GM18907 (cell line): ENCODE results near the gene BBLN.
"Not testable (repeated sequence)": the region's sequence is repeated elsewhere in the genome, so short reads cannot be mapped to it uniquely, and the experiment has no call there.

Experiments used
- ATAC-seq: cut with Tn5 transposase; IDR thresholded peaks from one replicate; pipeline ENCODE4 v1.9.1; 2021; ENCODE audit warnings: mild to moderate bottlenecking, moderate library complexity; ENCODE audit not compliant: unreplicated experiment

Gene BBLN

DNA sequence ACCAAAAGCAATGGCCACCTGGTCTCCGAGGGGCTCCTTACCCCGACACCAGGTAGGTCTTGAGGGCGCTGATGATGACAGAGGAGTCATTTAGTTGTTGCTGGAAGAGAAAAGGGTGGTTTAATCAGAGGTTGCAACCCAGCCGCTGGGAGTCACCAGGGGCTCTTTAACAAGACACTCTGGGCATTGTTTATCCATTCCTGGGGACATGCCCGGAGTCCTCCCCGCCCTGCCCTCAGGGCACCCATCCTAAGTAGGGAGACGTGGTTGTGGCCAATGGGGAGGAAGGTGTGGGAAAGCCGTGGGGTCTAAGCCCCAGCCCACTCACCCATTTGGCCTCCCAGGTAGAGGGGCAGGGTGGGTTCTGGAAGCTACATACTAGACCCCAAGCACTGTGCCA is 35.6 kb upstream of the BBLN start:
- no peak for ATAC-seq

DNA sequence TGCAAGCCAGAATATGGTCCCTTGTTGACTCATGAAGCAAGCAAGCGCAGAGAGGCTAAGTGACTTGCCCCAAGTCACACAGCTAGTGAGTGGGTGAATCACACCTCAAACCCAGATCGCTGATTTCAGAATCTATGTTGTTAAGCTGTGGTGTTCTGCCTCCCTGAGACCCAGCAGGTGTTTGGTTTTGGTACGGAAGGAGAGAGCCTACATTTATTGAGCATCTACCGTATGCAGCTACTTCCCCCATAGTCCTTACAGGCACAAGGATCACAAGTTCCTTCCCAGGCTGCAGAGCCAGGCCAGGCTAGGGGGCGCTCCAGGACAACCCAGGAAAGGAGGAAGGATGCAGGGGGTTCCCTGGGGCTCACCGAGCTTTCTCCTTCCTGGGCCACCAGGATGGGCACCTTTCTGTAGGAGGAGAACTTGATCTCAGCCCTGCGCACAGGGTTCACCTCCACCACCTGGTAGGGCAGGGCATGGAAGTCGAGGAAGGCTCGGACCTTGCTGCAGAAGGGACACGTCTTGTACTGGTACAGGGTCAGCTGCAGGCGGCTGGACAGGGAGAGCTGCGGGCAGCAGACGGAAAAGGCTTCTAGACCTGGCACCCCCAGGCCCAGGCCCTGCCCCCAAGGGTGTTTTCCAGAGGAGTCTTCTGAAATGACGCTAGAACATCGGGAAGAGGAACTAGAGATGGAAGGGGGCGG is 35.0 kb upstream of the BBLN start:
- no peak for ATAC-seq

DNA sequence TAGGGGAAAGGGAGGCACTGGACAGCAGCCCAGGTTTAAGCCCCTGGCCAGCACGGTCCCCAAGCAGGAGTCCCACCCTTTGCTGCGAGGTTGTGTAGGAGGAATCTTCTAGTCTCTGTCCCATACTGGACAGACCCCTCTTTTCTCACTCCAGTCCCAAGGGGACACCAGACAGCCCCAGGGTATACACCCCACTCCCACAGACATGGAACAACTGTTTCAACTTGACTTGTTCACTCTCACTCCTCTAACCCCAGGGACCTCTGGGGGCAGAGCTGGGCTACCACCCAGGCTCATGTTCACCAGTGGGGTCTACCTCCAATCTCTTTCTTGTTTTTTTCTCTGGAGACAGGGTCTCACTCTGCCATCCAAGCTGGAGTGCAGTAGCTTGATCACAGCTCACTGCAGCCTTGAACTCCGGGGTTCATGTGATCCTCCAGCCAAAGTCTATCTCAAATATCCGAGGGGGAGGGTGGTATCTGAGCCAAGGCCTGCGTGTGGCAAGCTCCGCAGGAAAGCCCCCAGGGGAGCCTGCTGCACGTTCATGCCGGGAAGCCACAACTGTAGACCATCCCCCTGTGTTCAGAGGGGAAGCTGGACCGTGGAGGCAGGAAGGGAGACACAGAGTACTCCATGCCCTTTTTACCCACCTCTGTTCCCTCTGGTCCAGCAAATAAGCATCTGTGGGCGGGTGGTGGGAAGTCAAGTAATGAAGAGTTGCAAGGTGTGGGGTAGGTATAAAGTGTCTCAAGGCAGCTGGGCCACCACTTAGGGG is 34.3 kb upstream of the BBLN start:
- ATAC-seq = no peak

DNA sequence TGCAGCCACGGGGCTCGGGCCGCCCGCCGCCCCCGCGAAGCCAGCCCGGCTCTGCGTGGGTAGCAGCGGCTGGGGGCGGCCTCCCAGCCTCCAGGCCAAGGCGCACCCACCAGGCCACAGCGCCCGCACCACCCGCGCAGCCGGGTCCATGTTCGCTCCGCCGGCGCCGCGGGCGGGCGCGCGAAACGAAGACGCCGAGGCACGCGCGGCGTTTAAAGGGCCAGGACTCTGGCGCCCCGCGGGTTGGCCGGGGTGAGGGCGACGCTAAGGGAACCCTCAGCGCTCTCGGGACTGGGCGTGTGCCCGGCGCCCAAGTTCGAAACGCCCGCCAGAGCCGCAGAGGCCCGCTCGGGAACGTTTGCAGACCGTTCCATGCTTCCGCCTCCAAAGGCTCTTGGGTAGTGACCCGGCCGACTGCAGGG is 32.5 kb upstream of the BBLN start, which contains the start of gene PTGES2:
Gene PTGES2, minus strand, starts transcription at position 162 of the 422 bp plus-strand sequence. Its CDS starts 12 bp downstream, at position 150.
- peak; percentile 60 for ATAC-seq

DNA sequence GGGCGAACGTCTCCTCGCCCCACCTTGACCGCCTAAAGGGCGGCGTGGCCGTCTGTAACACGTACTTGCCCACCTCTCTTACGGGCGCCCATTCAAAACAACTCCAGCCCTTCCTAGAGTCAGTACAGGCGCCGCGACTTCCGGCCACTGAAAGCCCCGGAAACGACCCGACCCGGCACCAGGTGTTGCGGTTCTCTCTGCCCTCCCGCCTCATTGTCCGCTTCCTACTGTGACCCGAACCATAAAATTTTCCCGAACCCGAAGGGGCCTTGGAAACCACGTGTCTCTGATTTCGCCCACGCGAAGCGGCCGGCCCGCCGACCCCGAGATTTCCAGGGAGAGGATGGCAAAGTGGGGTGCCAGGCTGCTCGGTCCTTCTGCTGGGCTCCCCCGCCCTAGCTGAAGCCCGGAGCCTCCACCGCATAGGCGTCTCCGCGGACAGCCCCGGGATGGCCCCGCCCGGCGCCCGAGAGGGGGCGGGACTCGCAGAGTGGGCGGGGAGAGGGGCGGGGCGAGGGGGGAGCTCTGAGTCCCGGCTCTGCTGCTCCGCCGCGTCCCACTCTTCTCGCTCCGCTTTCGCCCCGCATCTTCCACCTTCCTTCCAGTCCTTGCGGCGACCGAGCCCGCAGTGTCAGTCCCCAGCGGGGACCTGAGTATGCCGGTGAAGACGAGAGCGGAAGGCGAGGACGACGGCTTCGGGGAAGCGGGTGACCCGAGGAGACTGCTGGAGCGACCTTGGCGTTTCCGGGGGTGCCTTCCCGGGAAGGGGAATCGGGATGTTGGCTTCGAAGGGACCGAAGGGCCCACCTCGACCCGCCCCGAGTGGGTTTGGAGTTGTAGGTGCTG is 31.9 kb upstream of the BBLN start:
- peak; percentile 69 for ATAC-seq

DNA sequence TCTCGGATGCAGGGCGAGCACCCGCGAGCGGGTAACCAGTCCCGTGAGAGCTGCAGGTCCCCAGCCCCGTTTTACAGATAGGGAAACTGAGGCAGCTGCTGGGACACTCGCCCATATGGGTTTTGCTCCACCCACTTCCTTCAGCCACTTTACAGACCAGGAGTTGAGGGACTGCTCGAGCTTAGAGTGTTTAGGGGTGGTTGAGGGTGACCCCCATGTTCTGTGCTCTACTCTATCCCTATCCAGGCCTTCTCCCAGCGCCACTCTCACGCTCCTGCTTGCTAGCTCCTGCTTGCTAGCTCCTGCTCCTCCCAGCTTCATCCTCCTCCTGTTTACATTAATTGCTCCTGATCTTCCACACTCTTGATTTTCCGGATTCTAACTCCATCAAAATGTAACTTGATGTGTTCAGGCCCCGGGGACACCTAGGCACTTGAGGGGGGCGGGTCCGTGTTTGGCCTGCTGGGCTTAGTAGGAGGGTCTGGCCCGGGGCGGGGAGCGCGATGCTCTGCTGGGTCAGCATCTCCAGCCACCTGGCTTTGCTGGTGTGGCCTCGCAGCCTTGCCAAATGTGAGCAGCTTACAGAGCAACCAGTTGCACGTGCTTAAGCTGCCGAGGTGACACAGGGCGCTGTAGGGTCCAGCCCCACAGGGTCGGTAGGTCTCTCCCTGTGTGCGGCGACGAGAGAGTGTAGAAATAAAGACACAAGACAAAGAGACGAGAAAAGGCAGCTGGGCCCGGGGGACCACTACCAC is 31.1 kb upstream of the BBLN start:
- ATAC-seq = no peak

DNA sequence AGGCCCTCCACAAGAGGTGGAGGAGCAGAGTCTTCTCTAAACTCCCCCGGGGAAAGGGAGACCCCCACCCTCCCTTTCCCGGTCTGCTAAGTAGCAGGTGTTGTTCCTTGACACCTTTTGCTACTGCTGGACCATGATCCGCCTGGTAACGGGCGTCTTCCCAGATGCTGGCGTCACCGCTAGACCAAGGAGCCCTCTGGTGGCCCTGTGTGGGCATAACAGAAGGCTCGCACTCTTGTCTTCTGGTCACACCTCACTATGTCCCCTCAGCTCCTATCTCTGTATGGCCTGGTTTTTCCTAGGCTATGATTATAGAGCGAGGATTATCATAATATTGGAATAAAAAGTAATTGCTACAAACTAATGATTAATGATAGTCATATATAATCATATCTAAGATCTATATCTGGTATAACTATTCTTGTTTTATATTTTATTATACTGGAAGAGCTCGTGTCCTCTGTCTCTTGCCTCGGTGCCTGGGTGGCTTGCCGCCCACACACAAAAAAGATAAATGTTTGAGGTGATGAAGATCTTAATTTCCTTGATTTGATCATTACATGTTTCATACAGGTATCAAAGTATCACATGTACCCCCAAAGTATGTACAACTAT is 30.0 kb upstream of the BBLN start:
- ATAC-seq = not testable (repeated sequence)

DNA sequence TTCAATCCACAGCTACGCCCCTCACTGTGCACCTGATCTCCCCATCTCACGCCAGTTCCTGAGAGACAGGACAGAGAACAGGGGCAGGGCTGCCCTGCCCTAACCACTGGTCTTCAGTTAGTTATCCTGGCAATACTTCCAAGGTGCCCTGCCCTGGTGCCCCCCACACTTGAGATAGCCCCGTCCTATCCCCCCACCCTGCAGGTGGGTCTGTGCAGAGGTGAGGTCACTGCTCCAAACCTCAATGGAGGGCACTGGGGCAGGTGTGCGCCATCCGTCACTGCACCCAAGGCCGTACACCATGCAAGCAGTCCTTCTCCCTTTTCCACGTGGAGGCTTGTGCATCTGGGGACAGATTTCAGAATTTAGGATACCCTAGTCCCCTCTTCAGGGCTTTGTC is 29.4 kb upstream of the BBLN start:
- not testable (repeated sequence) for ATAC-seq

DNA sequence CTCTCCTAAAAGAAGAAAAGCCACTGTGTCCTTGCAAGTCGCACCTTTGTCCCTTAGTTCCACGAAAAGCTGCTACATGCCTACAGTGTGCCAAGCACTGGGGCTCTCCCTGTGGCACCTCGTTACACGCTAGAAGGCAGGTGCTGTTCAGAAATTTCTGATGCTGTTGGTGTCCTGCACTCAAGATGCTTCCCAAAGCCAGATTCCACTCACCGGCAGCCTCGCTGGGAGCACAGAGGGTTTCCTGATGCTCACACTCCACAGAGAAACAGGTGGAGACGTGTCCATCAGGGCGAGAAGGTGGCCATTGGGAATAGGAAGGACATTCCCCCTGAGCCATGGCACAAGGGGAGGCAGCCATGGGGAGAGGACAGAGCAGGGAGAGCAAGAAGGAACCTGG is 28.7 kb upstream of the BBLN start:
- not testable (repeated sequence) for ATAC-seq

DNA sequence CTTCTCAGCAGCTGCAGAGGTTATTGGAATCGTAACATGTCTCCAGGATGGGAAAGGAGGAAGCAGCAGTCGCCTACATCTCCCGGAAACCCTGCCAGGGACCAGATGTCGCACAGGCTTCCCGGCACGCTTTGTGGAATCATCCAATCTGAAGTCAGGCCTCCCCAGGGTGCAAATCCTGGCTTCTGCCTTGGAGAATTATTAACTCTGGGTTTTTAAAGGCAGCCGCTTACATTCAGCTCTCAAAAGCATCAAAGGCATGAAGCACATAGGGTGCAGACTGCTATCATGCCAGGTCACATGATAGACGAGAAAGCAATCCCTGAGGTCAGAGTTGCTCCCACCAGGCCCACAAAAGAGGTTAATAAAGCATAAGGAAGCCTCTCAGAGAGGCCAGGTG is 27.9 kb upstream of the BBLN start:
- not testable (repeated sequence) for ATAC-seq

DNA sequence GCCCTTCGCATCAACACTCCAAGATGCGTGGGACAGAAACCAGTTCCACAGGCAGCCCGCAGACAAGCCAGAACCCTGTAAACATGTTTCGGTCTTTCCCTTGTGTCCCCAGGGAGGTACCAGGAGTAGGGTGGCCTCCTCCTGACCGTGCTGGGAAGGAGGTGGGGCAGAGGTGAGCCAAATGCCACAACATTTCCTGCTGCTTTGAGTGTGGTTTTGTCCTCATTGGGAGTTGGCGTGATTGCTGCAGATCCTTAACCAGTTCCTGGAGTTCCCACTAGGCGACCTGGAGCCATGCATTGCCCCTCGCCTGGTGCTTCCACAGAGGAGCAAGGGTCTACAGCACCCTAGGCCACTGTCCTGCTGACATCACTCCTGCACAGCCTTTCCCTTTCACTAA is 24.5 kb upstream of the BBLN start:
- ATAC-seq = not testable (repeated sequence)

DNA sequence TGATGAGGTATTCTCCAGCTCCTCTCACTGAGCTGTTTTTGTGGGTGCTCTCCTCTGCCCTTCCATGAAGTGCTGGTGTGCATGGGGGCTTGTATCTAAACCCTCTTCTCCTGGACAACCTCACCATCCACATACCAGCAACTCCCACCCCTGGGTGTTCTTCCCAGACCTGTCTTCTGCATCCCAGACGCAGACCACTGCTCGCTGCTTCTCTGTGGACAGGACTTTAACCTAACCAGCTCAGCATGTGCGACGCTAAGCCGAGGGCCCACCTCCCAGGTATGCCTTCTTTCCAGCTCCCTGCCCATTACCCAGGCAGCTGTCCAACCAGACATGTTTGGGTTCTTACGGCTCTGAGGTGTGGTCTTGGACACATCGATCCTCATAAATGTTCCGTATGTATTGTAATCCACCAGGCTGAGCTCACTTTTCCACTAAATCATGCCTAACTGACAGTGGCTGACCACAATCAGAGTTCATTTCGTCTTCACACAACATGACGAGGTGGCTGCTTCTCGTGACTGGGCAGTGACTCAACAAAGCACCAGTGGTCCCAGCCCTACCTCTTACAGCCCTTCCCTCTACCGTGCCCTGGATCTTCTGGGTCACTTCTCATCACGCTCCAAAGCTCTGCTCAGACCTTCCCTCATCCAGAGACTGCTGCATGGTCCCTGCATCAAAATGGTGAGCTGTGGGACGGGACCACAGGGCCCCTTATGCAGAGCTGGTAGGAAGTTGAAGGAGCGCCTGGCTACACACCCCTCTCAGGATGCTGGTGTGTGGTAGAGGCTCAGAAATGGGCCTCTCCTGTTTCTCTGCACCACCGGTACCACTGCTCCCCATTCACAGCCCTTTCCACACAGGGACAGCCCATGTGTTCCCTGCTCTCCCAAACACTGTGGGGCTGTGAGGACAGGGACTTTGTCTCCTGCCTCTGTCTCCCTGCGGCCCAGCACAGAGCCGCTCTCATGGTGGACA is 23.0 kb upstream of the BBLN start:
- ATAC-seq = no peak

DNA sequence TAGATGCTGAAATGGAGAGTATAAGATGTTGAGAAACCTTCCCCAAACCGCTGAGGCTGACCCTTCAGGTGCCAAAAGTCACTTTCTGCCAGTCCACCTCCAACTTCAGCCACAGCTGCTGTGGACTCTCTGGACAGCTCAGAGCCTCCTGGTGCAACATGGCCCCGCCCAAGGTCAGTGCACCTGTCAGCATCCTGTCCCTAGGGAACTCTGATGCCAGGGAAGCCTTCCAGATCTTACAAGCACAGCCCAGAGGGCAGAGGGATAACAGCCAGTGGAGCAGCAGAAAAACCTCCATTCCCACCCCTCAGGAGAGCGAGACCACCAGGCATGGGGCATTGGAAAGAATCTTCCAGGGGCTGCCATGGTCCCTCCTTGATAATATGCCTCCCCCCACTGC is 22.1 kb upstream of the BBLN start:
- no peak for ATAC-seq

DNA sequence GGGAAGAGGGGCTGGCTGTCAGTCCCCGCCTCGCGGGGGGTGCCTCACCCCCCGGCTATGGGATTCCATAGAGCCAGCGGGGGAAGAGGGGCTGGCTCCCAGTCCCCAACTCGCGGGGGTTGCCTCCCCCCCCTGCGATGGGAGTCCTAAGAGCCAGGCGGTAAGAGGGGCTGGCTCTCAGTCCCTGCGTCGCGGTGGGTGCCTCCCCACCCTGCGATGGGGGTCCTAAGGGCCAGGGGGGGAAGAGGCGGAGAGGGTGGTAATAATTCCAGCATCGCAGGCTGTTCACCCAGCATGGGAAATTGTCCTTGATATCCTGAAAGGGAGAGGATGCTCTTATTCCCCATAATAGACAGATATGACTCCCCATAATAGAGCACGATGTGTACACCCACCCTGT is 20.4 kb upstream of the BBLN start:
- no peak for ATAC-seq

DNA sequence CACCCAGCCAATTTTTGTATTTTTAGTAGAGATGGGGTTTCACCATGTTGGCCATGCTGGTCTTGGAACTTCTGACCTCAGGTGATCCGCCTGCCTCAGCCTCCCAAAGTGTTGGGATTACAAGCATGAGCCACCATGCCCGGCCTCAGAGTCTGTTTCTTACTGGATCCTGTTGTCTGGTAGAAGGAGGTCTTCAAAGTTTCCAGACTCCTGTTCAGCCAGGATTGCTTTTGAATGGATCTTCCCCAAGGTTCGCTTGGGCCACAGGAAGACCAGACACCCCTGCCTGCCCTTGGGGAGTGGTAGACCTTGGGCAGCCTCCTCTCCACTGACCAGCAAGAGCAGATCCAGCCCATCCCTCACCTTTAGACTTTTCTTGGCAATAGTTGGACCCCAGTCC is 18.5 kb upstream of the BBLN start:
- ATAC-seq = no peak

DNA sequence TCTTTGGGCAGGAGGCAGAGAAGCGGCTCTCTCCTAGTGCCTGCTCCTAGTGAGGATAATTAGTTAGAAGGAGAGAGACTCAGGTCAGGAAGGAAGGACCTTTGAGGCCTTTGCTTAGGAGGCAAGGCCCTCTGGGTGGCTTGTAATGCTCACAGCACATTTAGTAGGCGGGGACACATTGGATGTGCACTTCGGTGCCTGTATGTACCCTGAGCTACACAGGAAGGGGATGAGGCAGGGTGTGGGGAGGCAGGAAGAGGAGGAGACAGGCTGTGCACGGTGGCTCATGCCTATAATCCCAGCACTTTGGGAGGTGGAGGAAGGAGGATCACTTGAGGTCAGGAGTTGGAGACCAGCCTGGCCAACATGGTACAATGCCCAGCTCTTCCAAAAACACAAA is 18.0 kb upstream of the BBLN start:
- ATAC-seq = no peak

DNA sequence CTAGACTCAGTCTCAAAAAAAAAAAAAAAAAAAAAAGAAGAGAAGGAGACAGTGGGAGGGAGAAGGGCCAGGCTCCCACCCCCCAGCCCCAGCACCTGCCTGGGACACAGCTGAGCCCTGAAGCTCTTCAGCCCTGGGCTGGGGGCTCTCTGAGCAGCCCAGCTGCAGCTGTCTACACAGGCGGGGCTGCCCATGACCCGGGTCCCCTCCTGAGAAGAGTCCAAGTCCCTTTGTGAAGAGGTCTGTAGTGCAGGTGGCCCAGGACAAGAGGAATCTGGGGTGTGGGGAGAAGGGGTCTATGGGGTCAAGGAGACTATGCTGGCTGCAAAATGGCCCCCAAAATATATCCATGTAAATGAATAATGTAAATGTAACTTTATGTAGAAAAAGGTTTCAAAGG is 17.5 kb upstream of the BBLN start:
- ATAC-seq = no peak

DNA sequence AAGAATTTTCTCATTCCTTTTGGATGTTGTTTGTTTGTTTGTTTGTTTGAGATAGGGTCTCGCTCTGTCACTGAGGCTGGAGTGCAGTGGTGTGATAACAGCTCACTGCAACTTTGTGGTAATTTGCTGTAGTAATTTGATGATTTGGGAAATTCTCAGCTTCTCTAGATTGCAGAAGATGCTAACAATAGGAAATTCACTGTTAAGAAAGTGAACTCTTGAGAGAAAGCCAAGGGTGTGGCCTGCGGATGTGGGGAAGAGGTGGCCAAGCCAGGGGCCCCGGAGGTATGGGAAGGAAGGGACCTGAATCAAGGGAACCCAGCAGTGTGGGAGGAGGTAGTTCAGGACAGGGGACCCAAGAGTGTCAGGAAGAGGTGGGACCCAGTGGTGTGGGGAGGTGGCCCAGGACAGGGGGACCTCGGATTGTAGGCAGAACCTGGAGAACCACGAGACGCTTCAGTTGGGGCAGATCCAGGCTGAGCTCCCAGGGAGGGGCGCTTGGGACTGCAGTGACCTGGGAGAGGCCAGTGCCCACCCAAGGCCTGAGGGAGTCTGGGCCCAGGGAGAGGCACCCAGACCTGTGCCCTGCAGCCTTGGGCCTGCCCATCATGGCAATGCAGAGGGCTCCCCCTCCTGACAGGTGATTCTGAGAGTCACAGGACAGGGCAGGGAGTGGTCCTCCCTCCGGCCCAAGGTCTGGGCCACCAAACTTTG is 16.4 kb upstream of the BBLN start:
- no peak for ATAC-seq
